GM13977 (cell line): ENCODE data around the gene NEK6.

Experiments
- DNase-seq: peaks from one replicate; pipeline ENCODE4 v3.0.0; 2012; ENCODE audit warnings: low spot score
- CTCF ChIP-seq: IDR thresholded peaks from 2 replicates; pipeline ENCODE4 v1.5.1; 2012; ENCODE audit warnings: mild to moderate bottlenecking, control low read depth; ENCODE audit not compliant: insufficient read depth; ENCODE audit errors: extremely low read depth, missing control alignments
- in situ Hi-C: fragments of 300-500 bp; cut with MboI; formaldehyde crosslinking; loops from one replicate; pipeline ENCODE4 v1.12.0; 2022; ENCODE audit warnings: low sequenced_read_pairs, low pct_unique_long_range_greater_than_20kb, mixed read lengths, inconsistent platforms; ENCODE audit not compliant: unreplicated experiment

The NEK6 gene

GRCh38 chr9:124343533-124344290, 86.0 kb downstream of the NEK6 start:
- in situ Hi-C loops = no loop called here
- no peak for DNase-seq
- TF ChIP-seq CTCF = no peak

DNA sequence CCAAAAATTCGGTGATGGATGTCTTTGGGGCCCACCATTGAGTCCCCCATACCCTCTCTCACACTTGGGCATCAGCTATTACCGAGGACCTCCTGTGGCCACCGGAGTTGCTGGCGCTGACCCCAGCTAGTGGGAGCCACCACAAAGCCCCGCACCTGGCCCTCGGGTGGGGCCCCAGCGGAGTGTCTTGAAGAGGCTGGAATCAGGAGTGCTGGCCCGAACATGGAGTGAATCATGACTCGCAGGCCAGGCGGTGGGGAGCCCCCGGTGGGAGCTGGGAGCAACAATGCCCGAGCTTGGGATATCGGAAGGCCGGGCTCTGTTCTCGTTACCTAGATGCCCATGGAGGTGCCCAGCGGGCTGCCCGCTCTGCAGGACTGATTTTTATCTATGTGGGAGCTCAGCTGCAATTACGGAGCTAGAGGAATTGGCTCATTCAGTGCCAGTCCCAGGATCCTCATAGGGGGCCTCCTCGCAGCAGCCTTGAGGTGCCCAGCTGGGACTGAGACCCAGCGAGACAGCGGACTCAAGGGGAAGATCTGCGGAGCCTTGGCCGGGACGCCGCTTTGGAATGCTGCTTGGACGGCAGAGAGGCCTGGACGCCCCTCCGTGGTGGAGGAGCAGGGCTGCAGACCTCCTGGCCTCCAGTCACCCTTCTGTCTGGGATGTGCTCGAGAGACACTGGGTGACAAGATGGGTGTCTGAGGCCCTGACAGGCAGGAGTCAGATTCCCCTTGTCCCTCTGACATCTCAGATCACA, 86.7 kb downstream of the NEK6 start:
- in situ Hi-C loops = no loop called here
- TF ChIP-seq CTCF = no peak
- no peak for DNase-seq

- in situ Hi-C loops = no loop called here
- DNase-seq = no peak
- TF ChIP-seq CTCF = no peak
Measured at GRCh38 chr9:124345063-124345462, 87.3 kb downstream of the NEK6 start.

DNA sequence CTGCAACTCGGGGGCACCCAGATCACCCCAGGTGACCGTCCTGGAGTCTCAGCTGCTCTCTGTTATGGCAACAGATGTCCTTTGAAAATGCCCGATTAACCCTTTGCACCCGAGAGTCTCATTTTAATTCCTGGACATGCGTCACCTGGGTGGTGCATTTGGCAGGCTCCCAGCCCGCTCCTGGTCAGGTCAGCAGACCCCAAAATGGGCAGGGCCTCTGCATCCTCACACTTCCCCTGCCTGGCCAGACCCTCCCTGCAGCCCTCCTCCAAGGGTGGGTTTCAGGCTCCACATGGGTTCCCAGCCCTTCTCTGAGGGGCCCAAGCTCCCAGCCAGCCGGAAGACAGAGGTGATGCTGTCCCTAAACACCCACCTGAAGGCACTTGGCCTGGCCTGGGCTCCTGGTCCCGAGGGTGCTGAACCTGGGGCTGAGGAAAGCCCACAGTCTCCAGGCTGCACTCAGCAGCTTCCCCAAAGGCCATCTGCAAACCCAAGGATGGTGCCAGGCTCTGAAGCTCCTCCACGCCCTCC, 88.1 kb downstream of the NEK6 start:
- TF ChIP-seq CTCF = no peak
- no peak for DNase-seq
- in situ Hi-C loops = no loop called here

GRCh38 chr9:124346347-124347163, 88.8 kb downstream of the NEK6 start:
- no peak for DNase-seq
- TF ChIP-seq CTCF = no peak
- in situ Hi-C loops = no loop called here

DNA sequence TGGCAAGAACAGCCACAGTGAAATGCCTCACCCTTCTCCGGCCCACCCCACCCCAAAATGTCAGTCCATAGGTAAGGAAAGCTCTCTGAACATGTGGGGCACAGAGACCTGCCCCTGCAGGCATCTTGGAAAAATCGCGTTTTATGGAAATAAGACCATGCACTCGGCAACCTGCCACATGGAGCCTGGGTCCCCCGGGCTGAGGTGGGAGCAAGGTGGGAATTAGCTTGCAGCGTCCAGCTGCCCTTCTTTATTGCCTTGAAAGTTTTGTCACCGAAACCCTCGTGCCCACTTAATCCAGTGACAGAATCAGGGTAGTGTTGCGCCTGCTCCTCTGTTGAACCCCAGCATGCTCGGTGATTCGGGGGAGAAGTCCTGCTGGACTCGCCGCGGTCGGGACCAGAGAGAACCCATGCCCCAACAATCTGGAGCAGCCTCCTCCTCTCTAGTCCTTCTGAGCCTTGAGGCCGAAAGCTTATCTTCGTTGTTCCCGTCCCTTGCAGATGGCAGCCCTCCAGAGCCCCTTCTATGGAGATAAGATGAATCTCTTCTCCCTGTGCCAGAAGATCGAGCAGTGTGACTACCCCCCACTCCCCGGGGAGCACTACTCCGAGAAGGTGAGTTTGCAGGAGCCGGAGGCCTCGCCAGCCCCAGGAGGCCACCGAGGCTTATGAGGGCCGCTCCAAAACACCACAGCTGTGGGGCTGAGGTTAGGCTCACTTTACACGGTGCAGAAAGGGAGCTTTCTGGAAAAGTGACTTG, 89.6 kb downstream of the NEK6 start:
- DNase-seq = peak; percentile 12
- TF ChIP-seq CTCF = no peak
- in situ Hi-C loops = no loop called here
